GM21723 (cell line): ENCODE results near the gene ARHGEF17.

ENCODE experiments used
- ATAC-seq: cut with Tn5 transposase; IDR thresholded peaks from one replicate; pipeline ENCODE4 v1.9.1; 2021; ENCODE audit warnings: mild to moderate bottlenecking, moderate library complexity; ENCODE audit not compliant: unreplicated experiment

The ARHGEF17 gene

GRCh38 chr11:73392108-73393010 is 84.3 kb downstream of the ARHGEF17 start:
- ATAC-seq: no peak

DNA sequence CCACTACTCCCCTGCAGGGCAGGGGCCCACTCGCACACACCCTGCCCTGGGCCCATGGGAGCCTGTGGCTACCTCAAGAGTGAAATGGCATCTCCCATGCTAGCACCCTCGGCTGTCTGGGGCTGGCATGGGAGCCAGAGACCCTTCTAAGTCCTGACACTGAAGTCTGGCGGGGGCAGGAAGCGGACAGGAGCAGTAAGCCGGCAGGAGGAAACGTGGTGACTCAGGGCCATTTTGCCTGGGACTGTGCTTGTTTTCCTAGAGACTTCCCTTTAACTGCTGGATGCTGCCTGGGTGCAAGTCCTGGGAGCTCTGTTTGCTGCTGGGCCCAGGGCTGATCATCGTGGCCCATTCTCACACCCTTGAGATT is 84.9 kb downstream of the ARHGEF17 start:
- no peak for ATAC-seq

- ATAC-seq: no peak
Measured at GRCh38 chr11:73393479-73394415, 85.7 kb downstream of the ARHGEF17 start.

- no peak for ATAC-seq
Measured at GRCh38 chr11:73394416-73395296, 86.6 kb downstream of the ARHGEF17 start.

GRCh38 chr11:73395297-73396208 is 87.5 kb downstream of the ARHGEF17 start:
- ATAC-seq: no peak

DNA sequence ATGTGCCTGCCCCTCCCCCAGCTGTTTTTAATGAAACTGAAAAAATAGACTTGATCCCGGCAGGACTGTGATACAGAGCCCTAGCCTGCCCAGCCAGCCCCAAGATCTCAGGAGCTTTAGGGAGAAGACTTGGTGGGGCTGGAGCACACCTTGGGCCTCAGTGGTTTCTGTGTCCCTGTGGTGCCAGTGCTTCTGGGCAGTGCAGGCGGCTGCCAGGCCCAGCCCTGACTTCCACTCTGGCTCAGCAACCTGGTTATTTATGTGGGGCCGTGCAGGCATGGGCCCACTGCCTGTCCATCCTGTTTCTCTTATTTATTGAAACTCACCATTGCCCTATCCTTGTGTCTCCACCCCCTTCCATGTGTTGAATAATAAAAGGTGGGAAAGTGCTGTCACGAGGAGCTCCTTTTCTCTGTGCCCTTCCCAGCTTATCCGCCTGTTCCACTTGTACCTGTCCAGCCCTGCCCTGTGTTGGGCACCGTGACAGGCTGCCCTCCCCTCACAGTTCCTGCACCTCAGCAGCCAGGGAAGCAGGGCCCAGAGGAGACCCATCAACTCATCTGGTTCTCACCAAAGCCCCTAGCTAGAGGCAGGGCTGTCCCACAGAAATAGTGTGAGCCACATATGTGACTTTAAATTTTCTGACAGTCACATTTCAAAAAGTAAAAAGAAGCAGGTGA is 88.3 kb downstream of the ARHGEF17 start:
- no peak for ATAC-seq

- no peak for ATAC-seq
Measured at GRCh38 chr11:73396985-73397384, 88.9 kb downstream of the ARHGEF17 start.

GRCh38 chr11:73397468-73398131 is 89.5 kb downstream of the ARHGEF17 start:
- no peak for ATAC-seq

DNA sequence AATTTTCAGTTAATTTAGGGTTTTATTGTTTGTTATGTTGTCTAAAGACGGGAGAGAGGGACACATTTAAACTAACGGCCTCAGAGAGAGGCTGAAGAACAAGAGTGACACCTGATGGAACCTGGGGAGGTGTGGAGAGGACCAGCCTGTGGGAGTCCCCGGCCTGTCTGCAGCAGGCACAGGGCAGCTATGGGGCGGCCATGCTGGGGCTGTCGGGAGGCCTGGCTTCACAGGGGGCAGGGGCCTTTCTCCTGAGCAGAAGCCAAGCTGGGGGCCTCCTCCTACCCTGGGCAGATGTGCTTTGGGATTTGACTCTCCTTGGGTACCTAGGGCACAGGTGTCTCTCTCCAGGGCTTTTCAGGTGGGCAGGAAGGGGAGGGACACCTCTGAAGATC is 90.1 kb downstream of the ARHGEF17 start:
- no peak for ATAC-seq

GRCh38 chr11:73398721-73399120 is 90.6 kb downstream of the ARHGEF17 start:
- no peak for ATAC-seq

DNA sequence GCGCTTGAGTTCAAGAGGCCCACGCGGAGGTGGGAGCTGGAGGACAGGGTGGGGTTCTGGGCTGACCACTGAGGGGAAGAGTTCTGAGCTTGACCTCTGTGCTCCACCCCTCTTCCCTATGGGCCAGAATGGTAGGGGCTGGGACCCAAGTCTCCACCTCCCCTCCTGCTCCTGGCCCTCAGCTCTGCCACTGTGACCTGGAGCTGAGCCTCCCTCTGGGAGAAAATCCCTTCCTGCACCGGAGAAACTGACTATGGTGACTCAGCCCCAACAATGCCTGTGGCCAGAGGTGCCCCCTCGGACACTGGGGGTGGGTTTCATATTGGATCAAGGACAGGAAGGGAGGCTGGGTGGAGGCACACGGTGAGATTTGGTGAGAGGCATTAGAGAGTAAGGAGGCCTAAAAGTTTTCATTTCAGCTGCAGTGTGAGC is 91.1 kb downstream of the ARHGEF17 start:
- no peak for ATAC-seq

DNA sequence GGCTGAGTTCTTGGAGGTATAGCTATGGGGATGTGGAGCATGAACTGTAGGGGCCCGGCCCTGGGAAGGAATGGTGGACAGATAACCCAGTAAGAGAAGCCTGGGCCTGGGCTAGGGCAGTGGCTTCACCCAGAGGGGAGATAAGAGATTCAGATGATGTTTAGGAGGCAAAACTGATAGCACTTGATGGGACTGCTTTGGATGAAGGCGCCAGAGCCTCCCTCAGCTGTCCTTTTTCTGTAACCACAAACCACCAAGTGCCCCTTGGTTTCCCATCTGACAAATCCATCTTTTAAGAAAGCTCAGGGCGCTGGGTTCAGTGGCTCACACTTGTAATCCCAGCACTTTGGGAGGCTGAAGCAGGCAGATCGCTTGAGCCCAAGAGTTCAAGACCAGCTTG is 91.6 kb downstream of the ARHGEF17 start:
- ATAC-seq: no peak

GRCh38 chr11:73400293-73400692 is 92.2 kb downstream of the ARHGEF17 start:
- ATAC-seq: no peak

GRCh38 chr11:73401217-73401923 is 93.3 kb downstream of the ARHGEF17 start:
- ATAC-seq: no peak

GRCh38 chr11:73401924-73402833 is 94.1 kb downstream of the ARHGEF17 start:
- no peak for ATAC-seq

DNA sequence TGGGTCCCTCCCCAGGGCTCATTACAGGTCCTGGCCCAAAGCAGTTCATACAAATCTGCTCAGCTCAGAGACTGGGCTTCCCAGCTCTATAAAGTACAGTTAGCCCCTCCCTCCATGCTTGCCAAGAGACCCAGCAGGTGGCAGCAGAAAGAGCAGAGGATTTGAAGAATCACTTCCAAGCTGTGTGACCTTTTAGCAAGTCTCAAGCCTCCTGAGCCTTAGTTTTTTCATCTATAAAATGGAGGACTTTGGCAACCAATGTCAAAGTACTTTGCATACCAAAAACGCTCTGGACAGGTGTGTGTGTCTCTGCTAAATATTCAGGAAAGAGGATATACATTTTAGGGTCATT is 94.7 kb downstream of the ARHGEF17 start:
- ATAC-seq: no peak

GRCh38 chr11:73403541-73403940 is 95.5 kb downstream of the ARHGEF17 start:
- ATAC-seq: no peak
